GM19452 (cell line): Measurements from ENCODE around the gene SERHL2.
"Not testable (repeated sequence)": the region's sequence is repeated elsewhere in the genome, so short reads cannot be mapped to it uniquely, and the experiment has no call there.

Source experiments
- ATAC-seq: cut with Tn5 transposase; IDR thresholded peaks from one replicate; pipeline ENCODE4 v1.9.1; 2021; ENCODE audit not compliant: unreplicated experiment

Gene SERHL2

GRCh38 chr22:42571068-42571467 lies 17.3 kb downstream of the SERHL2 start:
- not testable (repeated sequence) for ATAC-seq

DNA sequence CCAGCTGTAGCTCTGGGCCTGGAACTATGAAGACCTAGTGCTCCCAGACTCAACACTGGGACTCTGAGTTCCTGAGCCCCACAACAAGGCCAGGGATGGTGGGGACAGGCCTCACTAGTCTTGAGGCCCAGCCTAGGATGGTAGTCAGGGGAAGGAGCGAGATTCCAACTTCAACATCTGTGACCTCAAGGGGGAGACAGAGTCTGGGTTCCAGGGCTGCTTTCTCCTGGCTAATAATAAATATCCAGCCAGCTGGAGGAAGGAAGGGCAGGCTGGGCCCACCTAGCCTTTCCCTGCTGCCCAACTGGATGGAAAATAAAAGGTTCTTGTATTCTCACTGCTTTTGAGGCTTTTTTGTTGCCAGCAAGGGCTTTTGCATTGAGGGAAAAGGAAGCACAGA lies 20.3 kb downstream of the SERHL2 start:
- ATAC-seq = not testable (repeated sequence)

DNA sequence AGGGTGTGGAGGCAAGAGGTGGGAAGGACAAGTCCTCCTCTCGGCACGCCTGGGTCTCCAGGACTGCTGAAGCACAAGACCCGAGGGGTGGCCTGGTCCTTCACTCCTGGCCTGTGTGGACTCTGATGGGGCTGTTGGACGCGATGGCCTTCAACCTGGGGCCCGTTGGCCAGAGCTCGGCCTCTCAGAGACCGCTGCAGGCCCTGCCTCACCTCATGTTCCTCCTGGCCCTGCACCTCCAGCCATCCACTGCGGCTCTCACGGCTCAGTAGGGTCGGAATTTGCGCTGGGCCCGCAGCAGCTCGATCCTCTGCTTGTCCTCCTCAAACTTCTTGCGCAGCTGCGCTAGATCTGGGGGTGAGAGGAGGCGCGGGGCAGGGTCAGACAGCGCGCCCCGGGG lies 20.7 kb downstream of the SERHL2 start:
- not testable (repeated sequence) for ATAC-seq

GRCh38 chr22:42575996-42576574 lies 22.3 kb downstream of the SERHL2 start:
- not testable (repeated sequence) for ATAC-seq

GRCh38 chr22:42577141-42577540 lies 23.4 kb downstream of the SERHL2 start:
- not testable (repeated sequence) for ATAC-seq

GRCh38 chr22:42577623-42578240 lies 24.0 kb downstream of the SERHL2 start:
- no peak for ATAC-seq

DNA sequence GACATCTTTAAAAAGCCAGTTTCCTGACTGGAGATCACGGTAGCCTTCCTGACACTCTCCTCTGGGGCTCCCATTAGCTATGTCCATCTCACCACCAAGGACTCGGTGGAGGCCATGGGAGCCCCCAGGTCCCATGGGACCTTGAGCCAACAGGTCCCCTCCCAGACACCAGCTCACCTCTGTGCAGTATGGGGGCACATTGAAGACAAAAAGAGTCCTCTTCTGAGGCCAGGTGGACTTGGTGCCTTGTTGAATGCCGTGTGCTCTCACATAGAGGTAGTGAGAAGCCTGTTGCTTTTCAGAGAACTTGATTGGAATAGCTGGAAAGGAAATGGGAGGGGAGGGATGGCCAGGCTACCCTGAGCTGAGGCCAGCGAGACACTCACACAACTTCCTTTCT lies 26.3 kb downstream of the SERHL2 start:
- ATAC-seq = not testable (repeated sequence)

- not testable (repeated sequence) for ATAC-seq
These were observed 27.5 kb downstream of the SERHL2 start for GRCh38 chr22:42581194-42581761.

DNA sequence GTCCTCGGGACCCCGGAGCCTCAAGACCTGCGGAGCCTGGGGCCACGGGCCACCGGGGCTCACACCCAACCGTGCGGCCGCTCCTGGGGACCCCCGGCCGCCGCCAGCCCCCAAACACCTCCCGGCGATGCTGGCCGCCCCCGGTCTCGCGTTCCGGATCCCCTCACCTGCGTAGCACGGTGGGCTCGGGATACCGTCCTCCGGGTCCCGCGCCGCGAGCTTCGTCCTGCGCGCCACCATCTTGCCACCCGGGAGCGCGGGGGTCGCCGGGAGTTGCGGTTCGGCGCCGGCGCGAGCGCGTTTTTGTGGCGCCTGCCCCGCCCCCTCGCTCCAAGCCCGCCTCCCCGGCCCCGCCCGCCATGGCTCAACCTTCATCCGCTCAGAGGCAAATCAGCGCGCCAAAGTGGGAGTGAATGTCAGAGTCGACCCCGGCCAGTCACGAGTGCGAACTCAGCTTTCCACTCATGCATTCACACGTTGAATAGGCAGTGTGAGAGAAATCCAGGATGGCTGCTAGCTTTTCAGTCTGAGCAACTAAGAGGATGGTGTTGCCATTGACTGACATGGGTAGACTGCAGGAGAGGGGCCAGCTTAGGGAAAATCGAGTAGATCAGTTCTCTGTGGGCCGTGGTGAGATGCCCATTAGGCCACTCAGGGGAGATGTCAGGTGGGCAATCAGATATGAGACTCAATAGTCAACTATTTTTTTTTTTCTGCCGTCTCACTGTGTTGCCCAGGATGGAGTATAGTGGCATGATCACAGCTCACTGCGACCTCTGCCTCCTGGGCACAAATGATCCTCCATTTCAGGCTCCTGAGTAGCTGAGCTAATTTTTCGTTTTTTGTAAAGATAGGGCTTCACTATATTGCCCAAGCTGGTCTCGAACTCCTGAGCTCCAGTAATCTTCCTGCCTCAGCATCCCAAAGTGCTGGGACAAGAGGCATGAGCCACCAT lies 28.3 kb downstream of the SERHL2 start:
- no peak for ATAC-seq

- ATAC-seq = no peak
These were observed 29.2 kb downstream of the SERHL2 start for GRCh38 chr22:42582987-42583386.

DNA sequence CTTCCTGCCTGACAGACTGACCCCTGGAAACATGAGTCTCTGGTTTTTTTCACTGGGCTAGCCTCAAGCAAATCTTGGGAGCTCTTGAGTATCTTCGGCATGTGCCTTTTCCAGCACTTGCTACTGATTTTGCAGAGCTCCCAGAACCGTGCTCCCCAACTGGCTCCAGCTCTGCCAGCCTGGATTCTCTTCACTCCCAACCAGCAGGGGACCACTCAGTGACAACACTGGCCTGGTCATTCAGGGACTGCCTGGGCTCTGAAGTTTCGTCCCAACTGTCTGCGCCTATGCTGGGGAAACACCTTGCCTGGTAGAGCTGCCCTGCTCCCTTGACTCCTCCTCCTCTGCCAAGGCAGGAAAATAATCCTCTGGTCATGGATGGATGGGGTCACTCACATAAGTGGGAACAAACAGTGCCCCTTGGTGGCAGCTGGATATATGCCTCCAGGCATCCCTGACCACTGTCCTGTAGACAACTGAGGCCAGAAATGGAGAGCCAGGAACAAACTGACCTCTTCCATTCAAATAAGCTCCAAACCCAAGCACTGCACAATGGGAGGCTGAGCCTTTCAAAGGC lies 30.7 kb downstream of the SERHL2 start:
- ATAC-seq = no peak

DNA sequence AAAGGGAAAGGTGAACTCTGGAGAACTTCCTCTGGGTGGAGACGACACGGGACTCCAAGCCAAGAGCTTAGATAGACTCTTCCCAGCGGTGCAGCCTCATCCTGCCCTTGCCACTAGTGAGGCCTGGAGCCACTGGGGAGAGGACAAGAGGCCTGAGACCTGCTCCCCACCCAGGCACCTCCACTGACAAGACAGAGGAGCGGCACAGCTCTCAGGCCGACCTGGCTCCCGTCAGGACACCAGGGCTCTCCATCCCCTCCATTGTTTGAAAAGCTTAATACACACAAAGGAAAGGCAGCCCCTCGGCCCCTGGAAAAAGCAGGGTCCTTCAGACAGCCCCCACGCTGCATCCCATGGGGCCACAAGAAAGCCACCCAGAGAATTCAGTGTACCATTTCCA lies 31.3 kb downstream of the SERHL2 start:
- ATAC-seq = no peak

DNA sequence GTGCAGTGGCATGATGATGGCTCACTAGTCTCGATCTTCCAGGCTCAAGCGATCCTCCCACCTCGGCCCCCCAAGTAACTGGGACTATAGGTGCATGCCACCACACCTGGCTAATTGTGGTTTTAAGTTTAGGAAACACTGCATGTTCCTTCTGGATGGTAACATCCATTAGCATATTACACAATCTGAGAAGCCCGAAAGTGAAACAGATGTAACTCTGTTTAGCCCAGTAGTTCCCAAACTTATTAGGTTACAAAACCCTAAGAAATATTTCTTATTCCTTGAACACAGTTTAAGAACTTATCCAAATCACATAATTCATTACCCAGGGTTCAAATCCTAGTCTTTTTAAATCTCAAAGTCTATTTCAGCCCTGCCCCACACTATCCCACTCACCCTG lies 32.6 kb downstream of the SERHL2 start:
- ATAC-seq = no peak

- ATAC-seq = no peak
These were observed 33.9 kb downstream of the SERHL2 start for GRCh38 chr22:42587588-42588175.

GRCh38 chr22:42591987-42592386 lies 38.2 kb downstream of the SERHL2 start:
- ATAC-seq = no peak

DNA sequence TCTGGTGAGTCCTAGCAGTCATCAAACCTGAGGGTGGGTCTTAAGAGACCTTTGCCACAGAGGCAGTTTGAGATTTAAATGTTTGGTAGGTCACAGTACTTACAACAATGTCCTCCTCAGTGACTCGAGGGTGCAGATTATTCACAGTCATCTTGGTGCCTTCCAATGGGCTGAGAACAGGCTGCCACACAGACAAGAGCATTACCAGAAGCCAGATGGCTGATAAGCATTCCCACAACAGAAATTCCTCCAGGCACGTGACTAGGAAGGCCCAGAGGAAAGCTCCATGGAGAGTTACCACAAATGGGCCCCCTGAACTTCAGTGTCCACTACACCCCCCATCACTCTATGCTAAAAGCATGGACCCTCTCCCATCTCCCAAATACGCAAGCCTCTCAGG lies 41.7 kb downstream of the SERHL2 start:
- ATAC-seq = no peak

DNA sequence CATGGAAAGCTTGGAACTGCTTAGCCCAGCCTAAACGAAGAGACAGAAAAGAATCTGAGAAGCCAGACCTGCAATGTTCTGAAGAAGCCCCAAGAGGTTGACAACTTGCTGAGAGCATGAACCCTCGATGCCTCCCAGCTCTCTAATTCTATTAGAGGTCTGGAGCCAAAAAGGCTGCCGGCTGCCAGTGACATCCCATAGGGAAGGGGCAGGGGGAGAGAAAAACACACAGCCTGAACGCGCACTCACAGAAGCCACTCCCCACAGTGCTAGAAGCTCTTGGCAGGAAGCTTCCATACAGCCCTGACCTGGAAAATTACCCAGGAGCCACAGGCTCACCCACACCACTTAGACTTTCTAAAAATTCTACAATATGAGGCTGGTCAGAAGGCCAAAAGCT lies 42.6 kb downstream of the SERHL2 start:
- no peak for ATAC-seq

- ATAC-seq = no peak
These were observed 43.2 kb downstream of the SERHL2 start for GRCh38 chr22:42596863-42597530.

DNA sequence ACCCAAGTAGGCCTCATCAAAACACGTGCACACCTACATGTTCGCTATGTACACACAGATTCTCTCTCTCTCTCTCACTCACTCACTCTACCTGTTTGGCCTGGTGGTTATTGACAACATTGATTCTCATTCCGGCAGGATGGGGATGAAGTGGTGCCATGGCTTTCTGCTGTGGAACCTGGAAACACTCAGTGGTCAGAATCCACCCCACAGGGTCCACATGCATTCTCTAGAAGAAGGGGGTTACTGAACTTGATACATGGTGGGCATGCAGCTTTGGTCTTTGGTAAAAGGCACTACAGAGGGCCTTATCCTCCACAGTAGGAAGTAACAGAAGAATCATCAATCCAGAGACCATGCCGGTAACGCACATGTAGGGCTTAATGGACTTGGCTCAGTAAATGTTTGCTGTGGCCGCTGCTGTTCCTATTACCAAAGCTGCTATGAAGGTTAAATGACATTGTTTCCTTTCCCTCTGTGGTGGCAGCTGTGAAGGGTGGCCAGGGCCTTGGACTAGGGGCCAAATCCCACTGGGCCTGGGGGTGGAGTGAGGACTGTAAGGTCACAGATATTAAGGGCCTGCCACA lies 48.2 kb downstream of the SERHL2 start:
- no peak for ATAC-seq

GRCh38 chr22:42602470-42602869 lies 48.7 kb downstream of the SERHL2 start:
- ATAC-seq = no peak
